Measurements from ENCODE around the gene SLC16A10. TPM values are rescaled to one million over a fixed set of nuclear protein-coding genes. Genes with fewer than 3 reads are reported as not detected.
"Not testable (repeated sequence)": the region's sequence is repeated elsewhere in the genome, so short reads cannot be mapped to it uniquely, and the experiment has no call there.

Gene SLC16A10
- total and polyA plus RNA-seq, 5 donors: 2.2 to 11.3 (median 5.0) TPM

GRCh38 chr6:111134236-111134869 is 47.0 kb downstream of the SLC16A10 start:
- DNase-seq; intact Hi-C loops (cut with DNase I); H3K9me3 ChIP-seq (ENCODE audit: control insufficient read depth, low read length); H3K4me3 ChIP-seq (ENCODE audit: low read length); H3K27ac ChIP-seq (ENCODE audit: low read length); H3K4me1 ChIP-seq (ENCODE audit: control insufficient read depth, insufficient read depth, low read length); H3K27me3 ChIP-seq (ENCODE audit: control insufficient read depth, insufficient read depth); ATAC-seq: not testable (repeated sequence)
- WGBS: 87% methylated on average over 6 of the region's 6 CpGs

- WGBS: 78% methylated on average over 14 of the region's 14 CpGs
- H3K27ac ChIP-seq (ENCODE audit: low read length); H3K9me3 ChIP-seq (ENCODE audit: control insufficient read depth, low read length); intact Hi-C loops (cut with DNase I); H3K4me3 ChIP-seq (ENCODE audit: low read length); H3K27me3 ChIP-seq (ENCODE audit: control insufficient read depth, insufficient read depth); H3K4me1 ChIP-seq (ENCODE audit: control insufficient read depth, insufficient read depth, low read length); ATAC-seq; DNase-seq: not testable (repeated sequence)
Measured at GRCh38 chr6:111137489-111138093, 50.3 kb downstream of the SLC16A10 start.

GRCh38 chr6:111147440-111147839 is 60.1 kb downstream of the SLC16A10 start:
- H3K4me3 ChIP-seq (ENCODE audit: low read length): no peak overlapping the region
- H3K27me3 ChIP-seq (ENCODE audit: control insufficient read depth, insufficient read depth): no peaks in the 10 kb centered on the region
- DNase-seq: no peak
- WGBS: 77% methylated on average over 3 of the region's 3 CpGs
- no peak for ATAC-seq
- H3K9me3 ChIP-seq (ENCODE audit: control insufficient read depth, low read length): no peaks in the 10 kb centered on the region
- H3K4me1 ChIP-seq (ENCODE audit: control insufficient read depth, insufficient read depth, low read length): no peaks in the 10 kb centered on the region
- no peak overlapping the region for H3K27ac ChIP-seq (ENCODE audit: low read length)
- intact Hi-C loops (cut with DNase I): no loop called here

- Histone ChIP-seq H3K27ac (ENCODE audit: low read length) (no peak overlapping the region), H3K9me3 (ENCODE audit: control insufficient read depth, low read length) (no peaks in the 10 kb centered on the region), H3K4me1 (ENCODE audit: control insufficient read depth, insufficient read depth, low read length) (no peaks in the 10 kb centered on the region), H3K4me3 (ENCODE audit: low read length) (no peak overlapping the region), H3K27me3 (ENCODE audit: control insufficient read depth, insufficient read depth) (no peaks in the 10 kb centered on the region)
- ATAC-seq (no peak), DNase-seq (no peak)
- intact Hi-C loops (cut with DNase I): no loop called here
- 50% methylated on average over 1 of the region's 1 CpG for WGBS
Measured at GRCh38 chr6:111148110-111148509, 60.8 kb downstream of the SLC16A10 start.

- DNase-seq: no peak
- H3K4me1 ChIP-seq (ENCODE audit: control insufficient read depth, insufficient read depth, low read length): no peaks in the 10 kb centered on the region
- no peak for ATAC-seq
- intact Hi-C loops (cut with DNase I): no loop called here
- WGBS: 34% methylated on average over 1 of the region's 1 CpG
- no peaks in the 10 kb centered on the region for H3K9me3 ChIP-seq (ENCODE audit: control insufficient read depth, low read length)
- H3K27ac ChIP-seq (ENCODE audit: low read length): no peak overlapping the region
- no peaks in the 10 kb centered on the region for H3K27me3 ChIP-seq (ENCODE audit: control insufficient read depth, insufficient read depth)
- no peak overlapping the region for H3K4me3 ChIP-seq (ENCODE audit: low read length)
Measured at GRCh38 chr6:111150577-111150976, 63.3 kb downstream of the SLC16A10 start.

GRCh38 chr6:111154981-111155380 is 67.7 kb downstream of the SLC16A10 start:
- H3K4me3 ChIP-seq (ENCODE audit: low read length): no peak overlapping the region
- DNase-seq (no peak), ATAC-seq (no peak)
- intact Hi-C loops (cut with DNase I): no loop called here
- H3K27me3 ChIP-seq (ENCODE audit: control insufficient read depth, insufficient read depth): no peaks in the 10 kb centered on the region
- H3K27ac ChIP-seq (ENCODE audit: low read length): no peak overlapping the region
- WGBS: 82% methylated on average over 4 of the region's 4 CpGs
- no peaks in the 10 kb centered on the region for H3K9me3 ChIP-seq (ENCODE audit: control insufficient read depth, low read length)
- H3K4me1 ChIP-seq (ENCODE audit: control insufficient read depth, insufficient read depth, low read length): no peaks in the 10 kb centered on the region

GRCh38 chr6:111157412-111157811 is 70.1 kb downstream of the SLC16A10 start:
- intact Hi-C loops (cut with DNase I): no loop called here
- ATAC-seq: no peak
- H3K4me1 ChIP-seq (ENCODE audit: control insufficient read depth, insufficient read depth, low read length): no peaks in the 10 kb centered on the region
- no peak overlapping the region for H3K4me3 ChIP-seq (ENCODE audit: low read length)
- H3K9me3 ChIP-seq (ENCODE audit: control insufficient read depth, low read length): no peaks in the 10 kb centered on the region
- H3K27me3 ChIP-seq (ENCODE audit: control insufficient read depth, insufficient read depth): no peaks in the 10 kb centered on the region
- no peak overlapping the region for H3K27ac ChIP-seq (ENCODE audit: low read length)
- no peak for DNase-seq
- WGBS: 92% methylated on average over 5 of the region's 5 CpGs

GRCh38 chr6:111159633-111160032 is 72.3 kb downstream of the SLC16A10 start:
- intact Hi-C loops (cut with DNase I): no loop called here
- H3K9me3 ChIP-seq (ENCODE audit: control insufficient read depth, low read length): no peaks in the 10 kb centered on the region
- no peaks in the 10 kb centered on the region for H3K27me3 ChIP-seq (ENCODE audit: control insufficient read depth, insufficient read depth)

GRCh38 chr6:111161650-111162049 is 74.3 kb downstream of the SLC16A10 start:
- ATAC-seq: no peak
- Histone ChIP-seq H3K27me3 (ENCODE audit: control insufficient read depth, insufficient read depth) (no peaks in the 10 kb centered on the region), H3K4me1 (ENCODE audit: control insufficient read depth, insufficient read depth, low read length) (no peaks in the 10 kb centered on the region), H3K9me3 (ENCODE audit: control insufficient read depth, low read length) (no peaks in the 10 kb centered on the region), H3K27ac (ENCODE audit: low read length) (no peak overlapping the region), H3K4me3 (ENCODE audit: low read length) (no peak overlapping the region)
- intact Hi-C loops (cut with DNase I): no loop called here
- 93% methylated on average over 2 of the region's 2 CpGs for WGBS
- DNase-seq: no peak

More at GRCh38 chr6:111159633-111160032, 72.3 kb downstream of the SLC16A10 start:
- H3K4me1 ChIP-seq (ENCODE audit: control insufficient read depth, insufficient read depth, low read length): no peaks in the 10 kb centered on the region
- no peak overlapping the region for H3K27ac ChIP-seq (ENCODE audit: low read length)
- no peak for ATAC-seq
- no peak for DNase-seq
- no peak overlapping the region for H3K4me3 ChIP-seq (ENCODE audit: low read length)

GRCh38 chr6:111162504-111162903 is 75.2 kb downstream of the SLC16A10 start:
- H3K27me3 ChIP-seq (ENCODE audit: control insufficient read depth, insufficient read depth): no peaks in the 10 kb centered on the region
- no peaks in the 10 kb centered on the region for H3K9me3 ChIP-seq (ENCODE audit: control insufficient read depth, low read length)
- ATAC-seq (no peak), DNase-seq (no peak)
- intact Hi-C loops (cut with DNase I): no loop called here
- H3K4me3 ChIP-seq (ENCODE audit: low read length): no peak overlapping the region
- H3K27ac ChIP-seq (ENCODE audit: low read length): no peak overlapping the region
- no peaks in the 10 kb centered on the region for H3K4me1 ChIP-seq (ENCODE audit: control insufficient read depth, insufficient read depth, low read length)

- no peak overlapping the region for H3K27ac ChIP-seq (ENCODE audit: low read length)
- intact Hi-C loops (cut with DNase I): no loop called here
- H3K4me3 ChIP-seq (ENCODE audit: low read length): no peak overlapping the region
- 81% methylated on average over 6 of the region's 6 CpGs for WGBS
- DNase-seq (no peak), ATAC-seq (no peak)
- H3K27me3 ChIP-seq (ENCODE audit: control insufficient read depth, insufficient read depth): no peaks in the 10 kb centered on the region
- H3K9me3 ChIP-seq (ENCODE audit: control insufficient read depth, low read length): no peaks in the 10 kb centered on the region
- H3K4me1 ChIP-seq (ENCODE audit: control insufficient read depth, insufficient read depth, low read length): no peaks in the 10 kb centered on the region
Measured at GRCh38 chr6:111171577-111172400, 84.5 kb downstream of the SLC16A10 start.
